HEK293T (cell line): Measurements from ENCODE around the gene HHAT.

ENCODE experiments used
- ARNT ChIP-seq: fragments of 450-650 bp; IDR thresholded peaks from 2 replicates; pipeline ENCODE4 v1.6.1; 2017; ENCODE audit warnings: mild to moderate bottlenecking
- BHLHE40 ChIP-seq: fragments of 450-650 bp; IDR thresholded peaks from 2 replicates; pipeline ENCODE4 v1.6.1; 2016; ENCODE audit warnings: mild to moderate bottlenecking, moderate library complexity, borderline replicate concordance
- CTBP1 ChIP-seq: fragments of 450-650 bp; IDR thresholded peaks from 2 replicates; pipeline ENCODE4 v1.6.1; 2016; ENCODE audit warnings: borderline replicate concordance
- FOXA1 ChIP-seq: fragments of 450-650 bp; IDR thresholded peaks from 2 replicates; pipeline ENCODE4 v1.6.1; 2016; ENCODE audit warnings: mild to moderate bottlenecking
- FOXK2 ChIP-seq: fragments of 450-650 bp; IDR thresholded peaks from 2 replicates; pipeline ENCODE4 v1.6.1; 2016; ENCODE audit warnings: mild to moderate bottlenecking
- FOXM1 ChIP-seq: fragments of 450-650 bp; IDR thresholded peaks from 2 replicates; pipeline ENCODE4 v1.6.1; 2017; ENCODE audit warnings: mild to moderate bottlenecking, borderline replicate concordance
- L3MBTL2 ChIP-seq: fragments of 450-650 bp; conservative IDR thresholded peaks from 2 replicates; pipeline ENCODE4 v1.6.1; 2016; ENCODE audit warnings: mild to moderate bottlenecking
- SP1 ChIP-seq: fragments of 450-650 bp; IDR thresholded peaks from 2 replicates; pipeline ENCODE4 v1.6.1; 2017
- SUZ12 ChIP-seq: fragments of 450-650 bp; IDR thresholded peaks from 2 replicates; pipeline ENCODE4 v1.6.1; 2016; ENCODE audit warnings: mild to moderate bottlenecking
- TARDBP ChIP-seq: fragments of 450-650 bp; IDR thresholded peaks from 2 replicates; pipeline ENCODE4 v1.6.1; 2016
- ZNF384 ChIP-seq: fragments of 450-650 bp; IDR thresholded peaks from 2 replicates; pipeline ENCODE4 v1.6.1; 2016
- TF ChIP-seq, protein P1 (sequence below): fragments of 450-650 bp; IDR thresholded peaks from 2 replicates; pipeline ENCODE4 v1.6.1; 2016

GRCh38 chr1:210339500-210339899 is 10.8 kb downstream of the HHAT start:
- TF ChIP-seq TARDBP (no peak), ZNF384 (no peak), CTBP1 (no peak), FOXA1 (no peak), SP1 (no peak), BHLHE40 (no peak), FOXM1 (no peak), L3MBTL2 (no peak), ARNT (no peak), SUZ12 (no peak), FOXK2 (no peak)
- TF ChIP-seq, protein P1, sequence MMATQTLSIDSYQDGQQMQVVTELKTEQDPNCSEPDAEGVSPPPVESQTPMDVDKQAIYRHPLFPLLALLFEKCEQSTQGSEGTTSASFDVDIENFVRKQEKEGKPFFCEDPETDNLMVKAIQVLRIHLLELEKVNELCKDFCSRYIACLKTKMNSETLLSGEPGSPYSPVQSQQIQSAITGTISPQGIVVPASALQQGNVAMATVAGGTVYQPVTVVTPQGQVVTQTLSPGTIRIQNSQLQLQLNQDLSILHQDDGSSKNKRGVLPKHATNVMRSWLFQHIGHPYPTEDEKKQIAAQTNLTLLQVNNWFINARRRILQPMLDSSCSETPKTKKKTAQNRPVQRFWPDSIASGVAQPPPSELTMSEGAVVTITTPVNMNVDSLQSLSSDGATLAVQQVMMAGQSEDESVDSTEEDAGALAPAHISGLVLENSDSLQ: no peak
